HCT116 (cell line): ENCODE measurements around the gene MRGPRE.

Source experiments
- CEBPB ChIP-seq: IDR thresholded peaks from 2 replicates; pipeline ENCODE4 v1.6.1; 2012; ENCODE audit warnings: low read depth
- CTCF ChIP-seq, 3 experiments: fragments of 200-600 bp in 1 of 3; sonication (generic) in 1 of 3; IDR thresholded peaks in 2 of 3; conservative IDR thresholded peaks in 1 of 3; 2 replicates each; pipeline ENCODE4 v1.5.1; 2012 to 2017; ENCODE audit warnings: low read depth in 2 of 3, low read length in 2 of 3, antibody characterized with exemption in 1 of 3, borderline replicate concordance in 1 of 3, control low read depth in 1 of 3, mild to moderate bottlenecking in 1 of 3, mixed read lengths in 1 of 3, mixed run types in 1 of 3, moderate library complexity in 1 of 3; ENCODE audit not compliant: insufficient read depth in 1 of 3
- EGR1 ChIP-seq: IDR thresholded peaks from 2 replicates; pipeline ENCODE4 v1.6.1; 2012; ENCODE audit warnings: low read depth
- EZH2 ChIP-seq: fragments of 200-600 bp; sonication (generic); IDR thresholded peaks from 2 replicates; pipeline ENCODE4 v1.6.1; 2017; ENCODE audit warnings: antibody characterized with exemption, mixed run types
- EZH2phosphoT487 ChIP-seq: fragments of 200-600 bp; IDR thresholded peaks from 2 replicates; pipeline ENCODE4 v1.6.1; 2018; ENCODE audit warnings: antibody characterized with exemption, borderline replicate concordance
- MAX ChIP-seq: IDR thresholded peaks from 2 replicates; pipeline ENCODE4 v1.6.1; 2012
- POLR2A ChIP-seq: IDR thresholded peaks from 2 replicates; pipeline ENCODE4 v1.7.0; 2011; ENCODE audit warnings: borderline replicate concordance; ENCODE audit not compliant: insufficient read depth, insufficient read length; ENCODE audit errors: extremely low read depth
- POLR2AphosphoS5 ChIP-seq: IDR thresholded peaks from 2 replicates; pipeline ENCODE4 v1.6.1; 2011; ENCODE audit warnings: mild to moderate bottlenecking, low read depth, low read length, moderate library complexity
- REST ChIP-seq: IDR thresholded peaks from 2 replicates; pipeline ENCODE4 v1.6.1; 2012; ENCODE audit warnings: low read depth
- SIN3A ChIP-seq: IDR thresholded peaks from 2 replicates; pipeline ENCODE4 v1.6.1; 2012; ENCODE audit warnings: low read depth
- TCF7L2 ChIP-seq: IDR thresholded peaks from 2 replicates; pipeline ENCODE4 v1.7.0; 2011; ENCODE audit warnings: borderline replicate concordance, inconsistent platforms; ENCODE audit not compliant: insufficient read depth, insufficient read length; ENCODE audit errors: extremely low read depth
- YY1 ChIP-seq: IDR thresholded peaks from 2 replicates; pipeline ENCODE4 v1.6.1; 2011; ENCODE audit warnings: low read length, low read depth, moderate library complexity, mild to moderate bottlenecking; ENCODE audit not compliant: insufficient replicate concordance; ENCODE audit errors: extremely low read depth
- ZNF274 ChIP-seq: fragments of 200-500 bp; sonication (Bioruptor generic); IDR thresholded peaks from 2 replicates; pipeline ENCODE4 v1.6.1; 2014; ENCODE audit warnings: mild to moderate bottlenecking, low read depth, low read length, inconsistent platforms

- TF ChIP-seq CTCF (IDR thresholded peaks at IDR 0.05 in 2 of 3, conservative IDR thresholded peaks at IDR 0.05 in 1 of 3; ENCODE audit: borderline replicate concordance in 1 of 3, insufficient read depth in 1 of 3, low read depth in 2 of 3, low read length in 2 of 3) (no peak), EGR1 (no peak), TCF7L2 (no peak), CEBPB (no peak), MAX (no peak), POLR2A (no peak), EZH2phosphoT487 (no peak), YY1 (no peak), EZH2 (no peak), ZNF274 (no peak), SIN3A (no peak), REST (no peak), POLR2AphosphoS5 (no peak)
Observed at GRCh38 chr11:3243880-3244279, 11.7 kb upstream of the MRGPRE start.
